GM19397 (cell line): ENCODE measurements around the gene DCAF12.
"Not testable (repeated sequence)": the region's sequence is repeated elsewhere in the genome, so short reads cannot be mapped to it uniquely, and the experiment has no call there.

Experiments
- ATAC-seq: cut with Tn5 transposase; IDR thresholded peaks from one replicate; pipeline ENCODE4 v1.9.1; 2021; ENCODE audit warnings: mild to moderate bottlenecking, moderate library complexity; ENCODE audit not compliant: unreplicated experiment

DCAF12 gene

GRCh38 chr9:34126207-34127034 is at the start of gene DCAF12:
DCAF12 (minus strand) TSS chr9:34126698; CDS start chr9:34126431, 267 bp downstream.
- peak; percentile 90 for ATAC-seq

- ATAC-seq = no peak
Observed at GRCh38 chr9:34176089-34176488, 49.6 kb upstream of the DCAF12 start.

- peak; percentile 67 for ATAC-seq
Observed at GRCh38 chr9:34171753-34172535, 45.4 kb upstream of the DCAF12 start.

GRCh38 chr9:34170237-34170991 is 43.9 kb upstream of the DCAF12 start:
- ATAC-seq = no peak

GRCh38 chr9:34169125-34169524 is 42.6 kb upstream of the DCAF12 start:
- ATAC-seq = no peak

- ATAC-seq = no peak
Observed at GRCh38 chr9:34163434-34163833, 36.9 kb upstream of the DCAF12 start.

GRCh38 chr9:34158362-34158869 is 31.9 kb upstream of the DCAF12 start:
- no peak for ATAC-seq

- no peak for ATAC-seq
Observed at GRCh38 chr9:34157898-34158297, 31.4 kb upstream of the DCAF12 start.

- no peak for ATAC-seq
Observed at GRCh38 chr9:34157318-34157717, 30.8 kb upstream of the DCAF12 start.

GRCh38 chr9:34154057-34154456 is 27.6 kb upstream of the DCAF12 start:
- no peak for ATAC-seq

- no peak for ATAC-seq
Observed at GRCh38 chr9:34151398-34151797, 24.9 kb upstream of the DCAF12 start.

GRCh38 chr9:34145165-34145564 is 18.7 kb upstream of the DCAF12 start:
- no peak for ATAC-seq

GRCh38 chr9:34143116-34143515 is 16.6 kb upstream of the DCAF12 start:
- no peak for ATAC-seq

GRCh38 chr9:34140853-34141252 is 14.4 kb upstream of the DCAF12 start:
- no peak for ATAC-seq

- ATAC-seq = no peak
Observed at GRCh38 chr9:34139477-34140146, 13.1 kb upstream of the DCAF12 start.

- ATAC-seq = not testable (repeated sequence)
Observed at GRCh38 chr9:34138644-34139043, 12.1 kb upstream of the DCAF12 start.

GRCh38 chr9:34134521-34134920 is 8.0 kb upstream of the DCAF12 start:
- ATAC-seq = no peak

- no peak for ATAC-seq
Observed at GRCh38 chr9:34133436-34133949, 7.0 kb upstream of the DCAF12 start.

- ATAC-seq = no peak
Observed at GRCh38 chr9:34131571-34131970, 5.1 kb upstream of the DCAF12 start.
